ENCODE results near the gene GALNT14. TPM values are rescaled to one million over a fixed set of nuclear protein-coding genes. Genes with fewer than 3 reads are reported as not detected.

The GALNT14 gene
- total and polyA plus RNA-seq, 2 donors: 1.3 to 2.1 TPM

DNA sequence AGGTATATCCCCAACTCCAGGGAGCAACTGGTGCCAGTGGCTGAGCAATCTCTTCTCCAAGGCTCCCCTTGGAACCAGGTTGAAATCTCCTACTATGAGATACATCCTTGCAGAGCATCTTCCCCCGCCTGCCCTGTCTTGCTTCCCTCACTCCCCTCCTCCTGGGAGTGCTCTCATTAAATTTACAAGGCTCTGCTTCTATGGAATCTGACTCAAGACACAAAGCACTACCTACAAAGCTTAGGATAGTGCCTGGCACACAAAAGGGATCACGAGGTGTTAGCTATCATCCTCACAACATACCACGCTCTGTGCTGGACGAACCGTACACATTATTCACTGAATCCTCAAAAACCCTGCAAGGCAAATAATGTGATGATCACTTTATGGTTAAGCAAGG is 121.6 kb downstream of the GALNT14 start:
- WGBS: 96% methylated on average over 5 of the region's 5 CpGs
- Histone ChIP-seq H3K36me3 (ENCODE audit: control insufficient read depth in 2 of 2, insufficient read depth in 2 of 2, low read length in 1 of 2) (no peaks in the 10 kb centered on the region), H3K9me3 (ENCODE audit: control insufficient read depth in 2 of 2, insufficient read depth in 1 of 2, low read length in 1 of 2) (no peaks in the 10 kb centered on the region), H3K27me3 (ENCODE audit: control insufficient read depth in 2 of 2, insufficient read depth in 1 of 2, low read length in 1 of 2) (no peaks in the 10 kb centered on the region), H3K4me3 (ENCODE audit: low read length in 2 of 2) (no peak overlapping the region), H3K4me1 (ENCODE audit: control insufficient read depth in 2 of 2, insufficient read depth in 2 of 2, low read length in 2 of 2) (no peaks in the 10 kb centered on the region), H3K27ac (ENCODE audit: low read depth in 1 of 2, low read length in 1 of 2) (no peak overlapping the region)
- no peak for DNase-seq (ENCODE audit: low read depth in 6 of 9, low spot score in 9 of 9)

DNA sequence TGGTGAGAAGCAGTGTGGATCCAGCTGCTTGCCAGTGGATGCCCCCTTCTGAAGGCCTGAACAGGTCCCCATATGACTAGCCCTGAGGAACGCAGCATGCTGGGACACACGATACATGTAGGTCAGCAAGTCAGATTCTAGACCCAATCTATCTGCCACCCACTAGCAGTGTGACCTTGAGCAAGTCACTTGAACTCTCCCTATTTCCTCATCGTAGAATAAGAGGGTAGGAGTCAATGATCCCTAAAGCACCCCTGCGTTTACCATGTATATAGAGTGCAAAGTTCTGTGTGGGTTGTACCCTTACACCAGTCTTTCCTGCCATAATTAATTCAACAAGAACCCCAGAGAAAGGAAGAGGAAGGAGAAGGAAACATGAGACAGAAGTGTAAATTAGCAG is 123.7 kb downstream of the GALNT14 start:
- 93% methylated on average over 4 of the region's 4 CpGs for WGBS
- H3K27me3 ChIP-seq (ENCODE audit: control insufficient read depth in 2 of 2, insufficient read depth in 1 of 2, low read length in 1 of 2): no peaks in the 10 kb centered on the region

DNA sequence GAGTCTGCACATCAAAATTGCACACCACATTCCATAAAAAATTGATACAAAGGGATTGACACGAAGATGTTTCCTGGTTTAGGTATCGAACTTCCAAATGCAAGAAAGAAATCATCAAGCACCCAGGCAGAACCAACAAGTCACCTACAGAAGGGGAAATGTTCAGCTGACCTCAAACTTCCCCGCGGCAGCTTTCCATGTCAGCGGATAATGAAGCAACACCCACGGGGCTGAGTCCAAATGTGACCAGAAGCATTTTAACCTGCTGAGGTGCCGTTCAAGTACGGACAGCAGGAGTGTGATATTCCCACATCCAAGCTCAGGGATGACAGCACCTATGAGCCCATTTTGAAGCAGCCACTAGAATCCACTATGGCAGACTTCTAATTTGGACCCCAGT is 124.9 kb downstream of the GALNT14 start:
- Histone ChIP-seq H3K9me3 (ENCODE audit: control insufficient read depth in 2 of 2, insufficient read depth in 1 of 2, low read length in 1 of 2) (no peaks in the 10 kb centered on the region), H3K4me3 (ENCODE audit: low read length in 2 of 2) (no peak overlapping the region), H3K4me1 (ENCODE audit: control insufficient read depth in 2 of 2, insufficient read depth in 2 of 2, low read length in 2 of 2) (no peaks in the 10 kb centered on the region), H3K27me3 (ENCODE audit: control insufficient read depth in 2 of 2, insufficient read depth in 1 of 2, low read length in 1 of 2) (no peaks in the 10 kb centered on the region), H3K27ac (ENCODE audit: low read depth in 1 of 2, low read length in 1 of 2) (no peak overlapping the region), H3K36me3 (ENCODE audit: control insufficient read depth in 2 of 2, insufficient read depth in 2 of 2, low read length in 1 of 2) (no peaks in the 10 kb centered on the region)
- DNase-seq (ENCODE audit: low read depth in 6 of 9, low spot score in 9 of 9): no peak
- WGBS: 87% methylated on average over 8 of the region's 8 CpGs

More for the DNA sequence above, 123.7 kb downstream of the GALNT14 start:
- H3K27ac ChIP-seq (ENCODE audit: low read depth in 1 of 2, low read length in 1 of 2): no peak overlapping the region
- no peaks in the 10 kb centered on the region for H3K36me3 ChIP-seq (ENCODE audit: control insufficient read depth in 2 of 2, insufficient read depth in 2 of 2, low read length in 1 of 2)
- no peak for DNase-seq (ENCODE audit: low read depth in 6 of 9, low spot score in 9 of 9)
- H3K4me3 ChIP-seq (ENCODE audit: low read length in 2 of 2): no peak overlapping the region
- no peaks in the 10 kb centered on the region for H3K4me1 ChIP-seq (ENCODE audit: control insufficient read depth in 2 of 2, insufficient read depth in 2 of 2, low read length in 2 of 2)
- H3K9me3 ChIP-seq (ENCODE audit: control insufficient read depth in 2 of 2, insufficient read depth in 1 of 2, low read length in 1 of 2): no peaks in the 10 kb centered on the region

DNA sequence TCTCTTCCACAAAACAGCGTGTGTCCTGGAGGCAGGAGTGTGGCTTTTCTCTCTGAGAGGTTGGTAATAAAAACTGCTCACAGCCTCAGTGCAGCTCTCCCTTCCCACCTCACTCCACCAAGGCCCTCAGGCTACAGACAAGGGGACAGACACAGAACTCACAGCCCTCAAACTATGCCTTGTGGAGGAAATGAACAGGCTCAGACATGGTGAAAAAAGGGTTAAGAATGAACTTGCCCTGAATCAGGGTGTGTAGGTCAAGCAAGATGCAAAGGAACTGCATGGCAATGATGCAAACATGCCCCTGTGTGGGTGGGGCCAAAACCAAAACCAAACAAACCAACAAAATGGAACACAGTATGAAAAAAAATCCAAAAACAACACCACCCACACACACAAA is 125.8 kb downstream of the GALNT14 start:
- H3K27ac ChIP-seq (ENCODE audit: low read depth in 1 of 2, low read length in 1 of 2): no peak overlapping the region
- no peaks in the 10 kb centered on the region for H3K9me3 ChIP-seq (ENCODE audit: control insufficient read depth in 2 of 2, insufficient read depth in 1 of 2, low read length in 1 of 2)
- WGBS: 96% methylated on average over 1 of the region's 1 CpG
- no peak overlapping the region for H3K4me3 ChIP-seq (ENCODE audit: low read length in 2 of 2)
- no peaks in the 10 kb centered on the region for H3K27me3 ChIP-seq (ENCODE audit: control insufficient read depth in 2 of 2, insufficient read depth in 1 of 2, low read length in 1 of 2)
- H3K36me3 ChIP-seq (ENCODE audit: control insufficient read depth in 2 of 2, insufficient read depth in 2 of 2, low read length in 1 of 2): no peaks in the 10 kb centered on the region
- no peak for DNase-seq (ENCODE audit: low read depth in 6 of 9, low spot score in 9 of 9)
- H3K4me1 ChIP-seq (ENCODE audit: control insufficient read depth in 2 of 2, insufficient read depth in 2 of 2, low read length in 2 of 2): no peaks in the 10 kb centered on the region

DNA sequence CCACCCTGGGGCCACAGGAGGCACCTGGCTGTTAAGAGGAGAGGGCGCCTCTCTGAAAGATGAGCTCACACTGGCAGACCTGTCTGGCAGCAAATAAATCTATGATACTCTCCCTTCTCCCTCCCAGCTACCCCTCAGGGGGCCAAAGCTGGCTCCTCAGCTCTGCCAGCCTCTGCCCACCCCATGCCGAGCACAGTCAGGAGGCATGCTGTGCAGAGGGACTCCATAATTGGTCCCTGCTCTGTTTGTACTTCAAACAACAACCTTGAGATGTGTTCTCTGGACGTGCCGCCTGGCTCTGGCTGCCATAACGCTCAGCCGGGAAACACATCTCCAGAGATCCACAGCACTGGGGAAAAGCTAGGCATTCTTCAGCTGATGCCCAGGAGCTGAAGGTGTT is 126.7 kb downstream of the GALNT14 start:
- no peaks in the 10 kb centered on the region for H3K4me1 ChIP-seq (ENCODE audit: control insufficient read depth in 2 of 2, insufficient read depth in 2 of 2, low read length in 2 of 2)
- H3K27me3 ChIP-seq (ENCODE audit: control insufficient read depth in 2 of 2, insufficient read depth in 1 of 2, low read length in 1 of 2): no peaks in the 10 kb centered on the region
- WGBS: 96% methylated on average over 6 of the region's 6 CpGs
- H3K27ac ChIP-seq (ENCODE audit: low read depth in 1 of 2, low read length in 1 of 2): no peak overlapping the region
- H3K4me3 ChIP-seq (ENCODE audit: low read length in 2 of 2): no peak overlapping the region
- H3K36me3 ChIP-seq (ENCODE audit: control insufficient read depth in 2 of 2, insufficient read depth in 2 of 2, low read length in 1 of 2): no peaks in the 10 kb centered on the region
- no peaks in the 10 kb centered on the region for H3K9me3 ChIP-seq (ENCODE audit: control insufficient read depth in 2 of 2, insufficient read depth in 1 of 2, low read length in 1 of 2)
- DNase-seq (ENCODE audit: low read depth in 6 of 9, low spot score in 9 of 9): no peak

DNA sequence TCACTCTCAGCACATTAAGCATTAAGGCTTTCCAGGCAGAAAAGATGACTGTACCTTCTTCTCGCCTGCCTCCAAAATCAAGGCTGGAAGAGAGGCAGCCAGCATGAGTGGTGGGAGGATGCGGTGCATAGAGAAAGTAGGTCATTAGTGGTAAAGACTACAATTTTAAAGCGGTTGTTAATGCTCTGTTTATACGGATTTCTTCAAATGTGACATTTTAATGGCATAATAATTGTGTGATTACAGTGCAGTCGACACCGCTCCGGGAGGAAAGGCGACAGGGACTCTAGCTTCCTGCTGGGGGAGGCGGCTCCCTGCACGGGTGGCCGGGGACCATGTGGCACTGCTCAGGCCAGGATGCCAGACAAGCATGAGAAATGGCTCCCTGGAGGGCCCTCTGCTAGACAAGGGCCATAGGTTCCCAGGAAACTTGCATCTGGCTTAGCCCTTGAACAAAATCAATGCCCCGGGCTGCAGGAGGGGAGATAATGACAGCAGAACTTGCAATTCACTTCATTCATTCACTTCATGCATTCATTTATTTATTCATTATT is 129.6 kb downstream of the GALNT14 start:
- WGBS: 85% methylated on average over 12 of the region's 12 CpGs
- H3K9me3 ChIP-seq (ENCODE audit: control insufficient read depth in 2 of 2, insufficient read depth in 1 of 2, low read length in 1 of 2): no peaks in the 10 kb centered on the region
- DNase-seq (ENCODE audit: low read depth in 6 of 9, low spot score in 9 of 9): no peak

DNA sequence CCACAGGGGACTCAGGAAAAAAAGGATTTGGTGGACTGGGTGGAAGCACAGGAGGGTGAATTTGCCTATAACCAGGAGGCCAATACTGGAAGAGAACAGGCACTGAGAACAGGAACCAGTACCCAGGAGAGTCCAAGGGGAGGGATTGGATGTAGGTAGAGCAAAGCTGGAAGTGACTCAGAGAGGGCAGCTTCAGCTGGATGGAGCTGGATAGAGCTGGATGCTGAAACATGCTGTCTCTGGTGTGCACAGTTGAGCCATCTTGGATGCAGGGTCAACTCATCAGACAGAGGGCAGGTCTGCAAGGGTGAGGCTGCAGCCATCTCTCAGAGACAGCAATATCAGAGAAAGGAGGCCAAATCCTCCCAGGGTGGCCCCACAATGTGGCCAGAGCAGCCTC is 134.0 kb downstream of the GALNT14 start:
- H3K9me3 ChIP-seq (ENCODE audit: control insufficient read depth in 2 of 2, insufficient read depth in 1 of 2, low read length in 1 of 2): no peaks in the 10 kb centered on the region
- no peaks in the 10 kb centered on the region for H3K27me3 ChIP-seq (ENCODE audit: control insufficient read depth in 2 of 2, insufficient read depth in 1 of 2, low read length in 1 of 2)
- H3K27ac ChIP-seq (ENCODE audit: low read depth in 1 of 2, low read length in 1 of 2): no peak overlapping the region
- H3K4me1 ChIP-seq (ENCODE audit: control insufficient read depth in 2 of 2, insufficient read depth in 2 of 2, low read length in 2 of 2): no peaks in the 10 kb centered on the region
- DNase-seq (ENCODE audit: low read depth in 6 of 9, low spot score in 9 of 9): no peak
- no peaks in the 10 kb centered on the region for H3K36me3 ChIP-seq (ENCODE audit: control insufficient read depth in 2 of 2, insufficient read depth in 2 of 2, low read length in 1 of 2)
- no peak overlapping the region for H3K4me3 ChIP-seq (ENCODE audit: low read length in 2 of 2)

More for the DNA sequence above, 129.6 kb downstream of the GALNT14 start:
- H3K27ac ChIP-seq (ENCODE audit: low read depth in 1 of 2, low read length in 1 of 2): no peak overlapping the region
- no peaks in the 10 kb centered on the region for H3K4me1 ChIP-seq (ENCODE audit: control insufficient read depth in 2 of 2, insufficient read depth in 2 of 2, low read length in 2 of 2)
- no peaks in the 10 kb centered on the region for H3K36me3 ChIP-seq (ENCODE audit: control insufficient read depth in 2 of 2, insufficient read depth in 2 of 2, low read length in 1 of 2)
- no peaks in the 10 kb centered on the region for H3K27me3 ChIP-seq (ENCODE audit: control insufficient read depth in 2 of 2, insufficient read depth in 1 of 2, low read length in 1 of 2)
- H3K4me3 ChIP-seq (ENCODE audit: low read length in 2 of 2): no peak overlapping the region

DNA sequence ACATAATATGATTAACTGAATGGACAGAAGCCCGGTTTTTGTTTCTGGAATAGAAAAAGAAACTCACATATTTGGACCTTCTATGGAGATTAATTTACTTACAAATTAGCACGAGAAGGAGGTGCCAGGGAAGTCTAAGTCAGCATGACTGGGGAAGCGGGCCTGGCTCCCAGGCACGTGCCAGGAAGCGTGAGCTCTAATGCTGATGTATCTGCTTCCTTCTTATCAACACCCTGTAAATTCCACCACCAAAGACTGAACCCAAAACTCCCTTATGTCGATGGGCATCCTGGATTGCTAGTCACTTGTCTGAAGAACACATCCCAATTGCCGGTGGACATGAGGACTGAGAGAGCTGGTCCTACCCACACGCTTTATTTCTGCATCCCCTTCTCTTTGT is 134.5 kb downstream of the GALNT14 start:
- no peaks in the 10 kb centered on the region for H3K36me3 ChIP-seq (ENCODE audit: control insufficient read depth in 2 of 2, insufficient read depth in 2 of 2, low read length in 1 of 2)
- no peaks in the 10 kb centered on the region for H3K27me3 ChIP-seq (ENCODE audit: control insufficient read depth in 2 of 2, insufficient read depth in 1 of 2, low read length in 1 of 2)
- 67% methylated on average over 8 of the region's 8 CpGs for WGBS
- H3K4me1 ChIP-seq (ENCODE audit: control insufficient read depth in 2 of 2, insufficient read depth in 2 of 2, low read length in 2 of 2): no peaks in the 10 kb centered on the region
- no peak for DNase-seq (ENCODE audit: low read depth in 6 of 9, low spot score in 9 of 9)
- no peaks in the 10 kb centered on the region for H3K9me3 ChIP-seq (ENCODE audit: control insufficient read depth in 2 of 2, insufficient read depth in 1 of 2, low read length in 1 of 2)
- H3K4me3 ChIP-seq (ENCODE audit: low read length in 2 of 2): no peak overlapping the region
- no peak overlapping the region for H3K27ac ChIP-seq (ENCODE audit: low read depth in 1 of 2, low read length in 1 of 2)

DNA sequence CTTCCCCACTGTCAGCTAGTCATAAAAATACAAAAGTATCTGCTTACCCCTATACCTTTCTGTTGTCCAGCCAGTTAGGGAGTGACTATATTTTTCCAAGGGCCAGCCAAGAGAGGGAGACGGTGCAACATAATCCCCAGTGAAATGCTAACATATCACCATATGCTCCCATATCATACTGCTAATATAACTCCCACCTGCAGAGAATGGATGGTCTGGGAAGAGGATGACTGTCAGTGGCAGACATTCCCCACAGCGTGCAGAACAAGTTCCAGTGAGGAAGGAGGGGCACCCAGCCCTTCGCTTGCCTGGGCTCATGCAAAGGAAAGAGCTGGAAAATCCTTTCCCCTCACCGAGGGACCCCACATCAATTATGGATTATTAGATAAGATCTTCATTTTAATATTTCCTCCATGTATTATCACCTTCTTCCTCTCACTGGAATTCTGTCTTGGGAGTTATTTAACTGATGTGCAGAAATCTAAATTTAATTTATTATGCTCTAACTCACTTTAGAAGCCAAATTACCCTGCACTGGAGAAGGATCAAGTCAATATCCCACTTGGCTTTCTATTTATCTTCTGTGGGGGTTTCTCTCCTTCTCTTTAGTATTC is 135.6 kb downstream of the GALNT14 start:
- Histone ChIP-seq H3K4me3 (ENCODE audit: low read length in 2 of 2) (no peak overlapping the region), H3K4me1 (ENCODE audit: control insufficient read depth in 2 of 2, insufficient read depth in 2 of 2, low read length in 2 of 2) (no peaks in the 10 kb centered on the region), H3K9me3 (ENCODE audit: control insufficient read depth in 2 of 2, insufficient read depth in 1 of 2, low read length in 1 of 2) (no peaks in the 10 kb centered on the region), H3K27me3 (ENCODE audit: control insufficient read depth in 2 of 2, insufficient read depth in 1 of 2, low read length in 1 of 2) (no peaks in the 10 kb centered on the region), H3K27ac (ENCODE audit: low read depth in 1 of 2, low read length in 1 of 2) (no peak overlapping the region), H3K36me3 (ENCODE audit: control insufficient read depth in 2 of 2, insufficient read depth in 2 of 2, low read length in 1 of 2) (no peaks in the 10 kb centered on the region)
- 92% methylated on average over 4 of the region's 4 CpGs for WGBS
- DNase-seq (ENCODE audit: low read depth in 6 of 9, low spot score in 9 of 9): no peak
